CD4-positive, CD25-positive, alpha-beta regulatory T cell (primary cell): ENCODE results near the gene DPH5. TPM values are rescaled to one million over a fixed set of nuclear protein-coding genes. Genes with fewer than 3 reads are reported as not detected.

Experiments
- ATAC-seq, 2 donors: fragments of 150-1000 bp; cut with Tn5 transposase; one replicate each; pipeline ENCODE4 v1.10.0; 2021; ENCODE audit warnings: low read depth in 2 of 2, moderate number of reproducible peaks in 2 of 2, moderate library complexity in 1 of 2
- DNase-seq, 3 donors: peaks; one replicate each; pipeline versions ENCODE4 v3.0.0 to v3.0.0-alpha.2; 2012 to 2022; ENCODE audit warnings: mixed read lengths in 1 of 3
- H3K27ac ChIP-seq: one replicate; pipeline ENCODE4 v1.7.0; 2013; ENCODE audit warnings: mild to moderate bottlenecking, low read length; ENCODE audit not compliant: insufficient read depth, poor library complexity, severe bottlenecking
- H3K27me3 ChIP-seq: one replicate; pipeline ENCODE4 v1.7.0; 2013; ENCODE audit warnings: low read length; ENCODE audit not compliant: control insufficient read depth, insufficient read depth
- H3K36me3 ChIP-seq: one replicate; pipeline ENCODE4 v1.7.0; 2013; ENCODE audit warnings: mild to moderate bottlenecking, low read length, moderate library complexity; ENCODE audit not compliant: control insufficient read depth, insufficient read depth
- H3K4me1 ChIP-seq: 2 replicates; pipeline ENCODE4 v1.7.0; 2013; ENCODE audit warnings: mild to moderate bottlenecking, low read length; ENCODE audit not compliant: insufficient read depth, control insufficient read depth, poor library complexity, severe bottlenecking
- H3K4me3 ChIP-seq: one replicate; pipeline ENCODE4 v1.7.0; 2013; ENCODE audit warnings: low read depth, mild to moderate bottlenecking, low read length, moderate library complexity
- H3K9me3 ChIP-seq, 2 experiments: 1 replicate in 1 of 2; 2 replicates in 1 of 2; pipeline ENCODE4 v1.7.0; 2013; ENCODE audit warnings: low read length in 2 of 2, mild to moderate bottlenecking in 1 of 2, moderate library complexity in 1 of 2; ENCODE audit not compliant: control insufficient read depth in 2 of 2
- H3K27ac Mint-ChIP-seq, 3 donors: one replicate each; pipeline ENCODE4 v1.8.0; 2020 to 2022; ENCODE audit warnings: mild to moderate bottlenecking in 3 of 3, mixed read lengths in 3 of 3, moderate library complexity in 2 of 3
- H3K27me3 Mint-ChIP-seq: one replicate; pipeline ENCODE4 v1.8.0; 2022; ENCODE audit warnings: mild to moderate bottlenecking, mixed read lengths
- H3K36me3 Mint-ChIP-seq: one replicate; pipeline ENCODE4 v1.8.0; 2020; ENCODE audit warnings: mixed read lengths
- H3K4me1 Mint-ChIP-seq, 4 donors: one replicate each; pipeline ENCODE4 v1.8.0; 2020 to 2022; ENCODE audit warnings: mixed read lengths in 4 of 4, mild to moderate bottlenecking in 1 of 4
- H3K4me3 Mint-ChIP-seq, 4 donors: one replicate each; pipeline ENCODE4 v1.8.0; 2020 to 2022; ENCODE audit warnings: mild to moderate bottlenecking in 4 of 4, mixed read lengths in 4 of 4, moderate library complexity in 3 of 4
- H3K9me3 Mint-ChIP-seq, 7 donors: one replicate each; pipeline ENCODE4 v1.8.0; 2020 to 2022; ENCODE audit warnings: mixed read lengths in 7 of 7, mild to moderate bottlenecking in 3 of 7, moderate library complexity in 2 of 7
- polyA plus RNA-seq, 4 donors: library from polyadenylated mRNA; unstranded; fragments of 300-500 nt; fragmentation: Illumina TruSeq; gene quantifications; one replicate each; pipeline ENCODE4 v1.2.3, GENCODE V29; 2021
- total RNA-seq: library from RNA; stranded (reverse); gene quantifications from one replicate; pipeline ENCODE4 v1.2.3, GENCODE V29; 2022

DPH5 gene
- total and polyA plus RNA-seq, 5 donors from 2014 or later = 30.6 to 49.8 (median 44.2) TPM

DNA sequence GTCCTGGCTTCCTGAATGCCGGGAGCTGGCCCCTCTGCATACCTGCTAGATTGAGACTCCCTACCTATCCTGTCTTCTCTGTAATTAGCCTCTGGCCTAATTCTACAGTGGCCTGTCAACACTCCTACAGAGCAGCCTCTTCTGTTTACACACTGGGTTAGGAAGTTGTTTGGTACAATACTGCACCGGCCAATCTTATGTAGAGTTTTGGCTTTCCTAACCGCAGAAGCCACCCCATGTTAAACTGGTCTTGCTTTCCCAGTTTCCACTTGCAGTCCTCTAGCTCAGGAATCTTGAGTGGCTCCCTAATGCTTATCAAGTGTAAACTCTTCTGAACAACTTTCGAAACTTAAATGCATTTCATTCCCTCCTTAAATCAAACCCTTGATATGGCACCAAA, 42.8 kb downstream of the DPH5 start:
- H3K27me3 Mint-ChIP-seq = no peaks in the 10 kb centered on the region
- H3K4me1 ChIP-seq = no peaks in the 10 kb centered on the region
- H3K27ac ChIP-seq = no peak overlapping the region
- H3K4me3 ChIP-seq = no peak overlapping the region
- ATAC-seq = no peak
- H3K27me3 ChIP-seq = no peaks in the 10 kb centered on the region
- peak overlapping the region; percentile 9 to 85 (median 25) for H3K27ac Mint-ChIP-seq
- peaks cover 14 to 33% (median 24%) of the 10 kb centered on the region in 4 donors for H3K4me1 Mint-ChIP-seq
- no peaks in the 10 kb centered on the region for H3K9me3 Mint-ChIP-seq
- peaks cover 18% of the 10 kb centered on the region for H3K36me3 ChIP-seq
- peaks cover 68% of the 10 kb centered on the region for H3K36me3 Mint-ChIP-seq
- DNase-seq = no peak
- H3K4me3 Mint-ChIP-seq = no peak overlapping the region
- no peaks in the 10 kb centered on the region for H3K9me3 ChIP-seq

- H3K27me3 ChIP-seq = no peaks in the 10 kb centered on the region
- H3K4me3 ChIP-seq = no peak overlapping the region
- Mint-ChIP-seq H3K27ac (peak overlapping the region in 1 of 3 donors; percentile 7), H3K4me3 (no peak overlapping the region), H3K36me3 (peaks cover 61% of the 10 kb centered on the region), H3K9me3 (no peaks in the 10 kb centered on the region), H3K27me3 (no peaks in the 10 kb centered on the region), H3K4me1 (peaks cover 13 to 34% (median 20%) of the 10 kb centered on the region in 4 donors)
- DNase-seq = no peak
- no peaks in the 10 kb centered on the region for H3K4me1 ChIP-seq
- ATAC-seq = no peak
- H3K27ac ChIP-seq = no peak overlapping the region
- H3K9me3 ChIP-seq = no peaks in the 10 kb centered on the region
- H3K36me3 ChIP-seq = peaks cover 39% of the 10 kb centered on the region
These were observed 46.0 kb downstream of the DPH5 start for GRCh38 chr1:100979631-100980030.

DNA sequence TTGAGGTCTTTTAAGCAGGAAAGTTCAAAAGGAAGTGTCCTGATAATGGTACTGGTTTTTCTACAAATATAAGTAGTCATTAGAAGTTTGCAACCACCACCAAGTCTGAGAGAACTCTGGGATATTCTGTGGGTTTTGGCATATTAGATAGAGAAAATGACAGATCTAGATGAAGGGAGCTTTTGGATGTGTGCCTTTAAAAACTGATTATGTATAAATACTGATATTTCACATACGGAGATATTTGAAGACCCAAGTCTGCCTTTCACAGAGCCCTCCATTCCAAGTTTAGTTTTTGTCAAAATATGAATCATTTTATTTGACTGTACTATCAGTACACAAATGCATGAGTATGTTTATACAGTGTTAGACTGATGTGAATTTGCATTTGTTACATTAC, 48.6 kb downstream of the DPH5 start:
- no peaks in the 10 kb centered on the region for H3K27me3 ChIP-seq
- H3K4me1 ChIP-seq = no peaks in the 10 kb centered on the region
- ATAC-seq (no peak), DNase-seq (no peak)
- Mint-ChIP-seq H3K9me3 (peaks cover 0 to 4% (median 0%) of the 10 kb centered on the region in 7 donors), H3K27ac (peak overlapping the region in 2 of 3 donors; percentile 1 to 9), H3K4me1 (peaks cover 21 to 42% (median 27%) of the 10 kb centered on the region in 4 donors), H3K36me3 (peaks cover 54% of the 10 kb centered on the region), H3K4me3 (no peak overlapping the region), H3K27me3 (no peaks in the 10 kb centered on the region)
- H3K4me3 ChIP-seq = no peak overlapping the region
- no peak overlapping the region for H3K27ac ChIP-seq
- peaks cover 38% of the 10 kb centered on the region for H3K36me3 ChIP-seq
- no peaks in the 10 kb centered on the region for H3K9me3 ChIP-seq

DNA sequence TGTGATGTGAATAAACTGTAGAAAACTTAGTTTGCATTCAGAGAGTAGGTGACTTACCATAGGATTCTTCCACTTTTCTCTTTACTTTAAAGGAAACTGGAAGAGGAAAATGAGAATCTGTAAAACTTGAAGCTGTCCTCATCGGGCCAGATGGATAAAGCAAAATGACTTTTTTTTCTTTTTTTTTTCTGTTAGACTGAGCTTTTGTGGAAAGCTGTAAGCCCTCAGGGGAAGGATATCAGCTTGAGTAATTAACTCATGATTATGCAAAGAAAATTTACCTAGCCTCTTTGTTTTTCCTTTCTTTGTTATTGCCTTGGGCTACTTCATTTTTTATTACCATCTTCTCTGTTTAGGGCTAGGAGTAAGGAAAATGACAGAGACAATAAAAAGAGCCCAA, 53.4 kb downstream of the DPH5 start:
- Mint-ChIP-seq H3K4me1 (peaks cover 30 to 58% (median 38%) of the 10 kb centered on the region in 4 donors), H3K9me3 (peaks cover 0 to 4% (median 0%) of the 10 kb centered on the region in 7 donors)
- no peak for ATAC-seq

DNA sequence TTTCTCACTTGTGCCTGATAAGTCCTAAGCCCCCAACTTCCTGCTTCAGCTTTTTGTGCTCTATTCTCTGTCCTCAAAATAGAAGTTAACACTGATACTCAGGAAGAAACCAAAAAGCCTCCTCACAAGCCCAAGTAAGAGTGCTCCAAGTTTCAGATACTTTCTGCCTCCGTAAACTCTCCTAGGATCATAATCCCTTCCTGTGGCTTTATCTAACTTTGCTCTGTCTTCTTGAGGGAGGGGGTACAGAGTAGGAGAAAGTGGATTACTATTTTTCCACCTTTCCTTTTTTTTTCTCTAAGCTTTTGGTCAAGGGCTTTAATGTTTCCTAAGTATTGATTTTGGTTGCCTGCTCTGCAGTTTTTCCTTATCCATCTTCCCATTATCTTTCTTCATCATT, 54.6 kb downstream of the DPH5 start:
- Mint-ChIP-seq H3K4me3 (no peak overlapping the region), H3K27ac (peak overlapping the region in 2 of 3 donors; percentile 56 to 80), H3K27me3 (no peaks in the 10 kb centered on the region), H3K36me3 (peaks cover 43% of the 10 kb centered on the region), H3K9me3 (peaks cover 0 to 8% (median 0%) of the 10 kb centered on the region in 7 donors), H3K4me1 (peaks cover 30 to 52% (median 35%) of the 10 kb centered on the region in 4 donors)
- Histone ChIP-seq H3K9me3 (no peaks in the 10 kb centered on the region), H3K4me1 (peaks cover 3% of the 10 kb centered on the region), H3K27me3 (no peaks in the 10 kb centered on the region), H3K4me3 (no peak overlapping the region), H3K36me3 (peaks cover 29% of the 10 kb centered on the region), H3K27ac (no peak overlapping the region)
- DNase-seq = no peak
- ATAC-seq = no peak

More for the DNA sequence above, 53.4 kb downstream of the DPH5 start:
- Histone ChIP-seq H3K4me1 (peaks cover 3% of the 10 kb centered on the region), H3K27me3 (no peaks in the 10 kb centered on the region), H3K4me3 (no peak overlapping the region), H3K36me3 (peaks cover 27% of the 10 kb centered on the region), H3K27ac (no peak overlapping the region), H3K9me3 (no peaks in the 10 kb centered on the region)
- Mint-ChIP-seq H3K27ac (peak overlapping the region in 1 of 3 donors; percentile 67), H3K27me3 (no peaks in the 10 kb centered on the region), H3K36me3 (peaks cover 44% of the 10 kb centered on the region), H3K4me3 (no peak overlapping the region)
- no peak for DNase-seq

DNA sequence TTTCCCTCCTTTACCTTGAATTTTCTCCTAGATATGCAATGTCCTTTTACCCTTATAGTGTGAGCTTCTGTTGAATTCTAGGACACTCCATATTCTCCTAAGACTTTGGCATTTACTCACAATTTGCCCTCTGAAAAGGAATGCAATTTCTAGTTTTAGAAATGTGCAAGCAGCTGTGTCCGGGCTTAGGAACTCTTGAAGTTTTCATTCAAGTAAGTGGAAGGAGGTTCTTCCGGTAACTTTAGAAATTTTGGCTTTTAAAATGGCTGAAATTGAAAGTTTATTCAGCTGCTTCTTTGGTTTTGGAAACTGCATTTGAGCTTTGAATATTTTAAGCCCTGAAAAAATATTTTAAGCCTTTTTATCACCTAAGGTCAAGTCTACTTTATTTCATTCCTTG, 56.3 kb downstream of the DPH5 start:
- H3K4me3 ChIP-seq = no peak overlapping the region
- no peaks in the 10 kb centered on the region for H3K27me3 ChIP-seq
- Mint-ChIP-seq H3K36me3 (peaks cover 51% of the 10 kb centered on the region), H3K9me3 (peaks cover 0 to 8% (median 0%) of the 10 kb centered on the region in 7 donors), H3K27me3 (no peaks in the 10 kb centered on the region), H3K27ac (no peak overlapping the region), H3K4me3 (no peak overlapping the region), H3K4me1 (peaks cover 29 to 51% (median 39%) of the 10 kb centered on the region in 4 donors)
- H3K4me1 ChIP-seq = peaks cover 3% of the 10 kb centered on the region
- H3K9me3 ChIP-seq = no peaks in the 10 kb centered on the region
- no peak for DNase-seq
- ATAC-seq = no peak
- H3K27ac ChIP-seq = no peak overlapping the region
- peaks cover 32% of the 10 kb centered on the region for H3K36me3 ChIP-seq

GRCh38 chr1:100968621-100969020, 57.0 kb downstream of the DPH5 start:
- no peak overlapping the region for H3K4me3 ChIP-seq
- ATAC-seq = no peak
- peaks cover 47% of the 10 kb centered on the region for H3K36me3 Mint-ChIP-seq
- no peak for DNase-seq
- H3K9me3 ChIP-seq = no peaks in the 10 kb centered on the region
- no peak overlapping the region for H3K4me3 Mint-ChIP-seq
- peaks cover 0 to 3% (median 0%) of the 10 kb centered on the region in 7 donors for H3K9me3 Mint-ChIP-seq
- H3K4me1 Mint-ChIP-seq = peaks cover 22 to 48% (median 34%) of the 10 kb centered on the region in 4 donors
- no peaks in the 10 kb centered on the region for H3K27me3 Mint-ChIP-seq
- no peak overlapping the region for H3K27ac ChIP-seq
- peaks cover 36% of the 10 kb centered on the region for H3K36me3 ChIP-seq
- H3K27ac Mint-ChIP-seq = no peak overlapping the region
- no peaks in the 10 kb centered on the region for H3K27me3 ChIP-seq
- H3K4me1 ChIP-seq = peaks cover 3% of the 10 kb centered on the region

- Histone ChIP-seq H3K27ac (no peak overlapping the region), H3K27me3 (no peaks in the 10 kb centered on the region), H3K4me3 (no peak overlapping the region), H3K36me3 (peaks cover 31% of the 10 kb centered on the region), H3K9me3 (no peaks in the 10 kb centered on the region), H3K4me1 (peaks cover 3% of the 10 kb centered on the region)
- Mint-ChIP-seq H3K9me3 (peaks cover 0 to 2% (median 0%) of the 10 kb centered on the region in 7 donors), H3K27ac (peak overlapping the region in 1 of 3 donors; percentile 85), H3K27me3 (no peaks in the 10 kb centered on the region), H3K36me3 (peaks cover 37% of the 10 kb centered on the region), H3K4me3 (no peak overlapping the region), H3K4me1 (peaks cover 19 to 55% (median 36%) of the 10 kb centered on the region in 4 donors)
- DNase-seq (no peak), ATAC-seq (no peak)
These were observed 65.5 kb downstream of the DPH5 start for GRCh38 chr1:100960098-100960497.
